Activated T-cell treated with anti-CD3 and anti-CD28 coated beads, Interleukin-2, amount 50 U/mL, for 72 hours (primary cell): ENCODE measurements around the gene TRIM77. TPM values are rescaled to one million over a fixed set of nuclear protein-coding genes. Genes with fewer than 3 reads are reported as not detected.
"Not testable (repeated sequence)": the region's sequence is repeated elsewhere in the genome, so short reads cannot be mapped to it uniquely, and the experiment has no call there.

Experiments
- ATAC-seq, 2 donors: fragments of 150-1000 bp; cut with Tn5 transposase; replicated peaks in 1 of 2; 2 replicates each; pipeline ENCODE4 v1.10.0; 2021; ENCODE audit warnings: moderate library complexity in 2 of 2, mild to moderate bottlenecking in 1 of 2
- DNase-seq, 2 donors: peaks; one replicate each; pipeline ENCODE4 v3.0.0; 2021 to 2022; ENCODE audit warnings: mixed read lengths in 1 of 2
- H3K27ac Mint-ChIP-seq: one replicate; pipeline ENCODE4 v1.8.0; 2022; ENCODE audit warnings: mild to moderate bottlenecking, moderate library complexity, mixed read lengths
- H3K27me3 Mint-ChIP-seq: one replicate; pipeline ENCODE4 v1.8.0; 2022; ENCODE audit warnings: low read depth, mixed read lengths
- H3K36me3 Mint-ChIP-seq, 2 donors: one replicate each; pipeline ENCODE4 v1.8.0; 2022; ENCODE audit warnings: mixed read lengths in 2 of 2, mild to moderate bottlenecking in 1 of 2; ENCODE audit not compliant: insufficient read depth in 2 of 2
- H3K4me1 Mint-ChIP-seq: one replicate; pipeline ENCODE4 v1.8.0; 2022; ENCODE audit warnings: low read depth, mixed read lengths
- H3K4me3 Mint-ChIP-seq, 2 donors: one replicate each; pipeline ENCODE4 v1.8.0; 2022; ENCODE audit warnings: mild to moderate bottlenecking in 2 of 2, mixed read lengths in 2 of 2, moderate library complexity in 2 of 2
- H3K9me3 Mint-ChIP-seq, 2 donors: one replicate each; pipeline ENCODE4 v1.8.0; 2022; ENCODE audit warnings: mixed read lengths in 2 of 2
- total RNA-seq, 2 donors: library from RNA; stranded (reverse); gene quantifications; one replicate each; pipeline ENCODE4 v1.2.3, GENCODE V29; 2022

Gene TRIM77
- total RNA-seq, 2 donors from 2014 or later = not detected

DNA sequence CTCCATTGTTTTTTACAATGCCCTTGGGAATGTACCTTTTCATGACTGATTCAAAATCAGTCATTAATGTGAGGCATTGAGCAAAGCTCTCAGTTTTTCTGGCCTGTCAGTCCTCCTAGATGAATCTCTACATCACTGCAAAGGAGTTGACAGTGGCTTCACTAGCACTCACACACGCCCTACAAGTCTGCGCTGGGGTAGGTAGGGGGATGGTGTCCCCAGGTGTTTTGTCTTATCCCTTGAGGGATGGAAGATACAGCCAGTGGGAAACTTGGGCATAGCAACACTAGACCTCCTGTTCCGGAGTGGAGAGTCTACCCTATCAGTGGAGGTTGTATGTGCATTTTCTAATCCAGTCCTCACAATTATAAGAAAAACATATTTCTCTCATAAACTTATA, 27.0 kb downstream of the TRIM77 start:
- Mint-ChIP-seq H3K27me3 (no peaks in the 10 kb centered on the region), H3K4me1 (no peaks in the 10 kb centered on the region), H3K9me3 (peaks cover 0 to 1% of the 10 kb centered on the region in 2 donors), H3K36me3 (no peaks in the 10 kb centered on the region), H3K4me3 (no peak overlapping the region), H3K27ac (no peak overlapping the region)
- ATAC-seq = no peak
- no peak for DNase-seq

DNA sequence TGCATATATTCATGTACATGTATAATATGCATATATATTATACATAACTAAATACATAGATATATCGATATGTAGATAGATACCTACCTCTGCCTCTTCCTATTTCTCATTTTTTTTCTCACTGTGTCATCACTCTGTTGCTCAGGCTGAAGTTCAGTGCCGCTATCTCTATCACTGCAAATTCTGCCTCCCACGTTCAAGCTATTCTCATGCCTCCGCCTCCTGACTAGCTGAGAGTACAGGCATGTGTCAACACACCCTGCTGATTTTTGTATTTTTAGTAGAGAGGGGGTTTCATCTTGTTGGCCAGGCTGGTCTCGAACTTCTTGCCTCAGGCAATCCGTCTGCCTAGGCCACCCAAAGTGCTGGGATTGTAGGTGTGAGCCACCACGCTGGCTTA, 31.3 kb downstream of the TRIM77 start:
- H3K4me3 Mint-ChIP-seq, H3K27ac Mint-ChIP-seq, H3K36me3 Mint-ChIP-seq, DNase-seq, H3K27me3 Mint-ChIP-seq, H3K9me3 Mint-ChIP-seq, H3K4me1 Mint-ChIP-seq, ATAC-seq: not testable (repeated sequence)

DNA sequence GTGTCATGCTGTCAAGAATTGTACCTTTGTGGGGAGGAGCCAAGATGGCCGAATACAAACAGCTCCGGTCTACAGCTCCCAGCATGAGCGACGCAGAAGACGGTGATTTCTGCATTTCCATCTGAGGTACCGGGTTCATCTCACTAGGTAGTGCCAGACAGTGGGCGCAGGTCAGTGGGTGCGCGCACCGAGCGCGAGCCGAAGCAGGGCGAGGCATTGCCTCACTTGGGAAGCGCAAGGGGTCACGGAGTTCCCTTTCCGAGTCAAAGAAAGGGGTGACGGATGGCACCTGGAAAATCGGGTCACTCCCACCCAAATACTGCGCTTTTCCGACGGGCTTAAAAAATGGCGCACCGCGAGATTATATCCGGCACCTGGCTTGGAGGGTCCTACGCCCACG, 34.1 kb downstream of the TRIM77 start:
- ATAC-seq, H3K27me3 Mint-ChIP-seq, H3K9me3 Mint-ChIP-seq, H3K4me1 Mint-ChIP-seq, H3K4me3 Mint-ChIP-seq, H3K36me3 Mint-ChIP-seq, H3K27ac Mint-ChIP-seq, DNase-seq: not testable (repeated sequence)

DNA sequence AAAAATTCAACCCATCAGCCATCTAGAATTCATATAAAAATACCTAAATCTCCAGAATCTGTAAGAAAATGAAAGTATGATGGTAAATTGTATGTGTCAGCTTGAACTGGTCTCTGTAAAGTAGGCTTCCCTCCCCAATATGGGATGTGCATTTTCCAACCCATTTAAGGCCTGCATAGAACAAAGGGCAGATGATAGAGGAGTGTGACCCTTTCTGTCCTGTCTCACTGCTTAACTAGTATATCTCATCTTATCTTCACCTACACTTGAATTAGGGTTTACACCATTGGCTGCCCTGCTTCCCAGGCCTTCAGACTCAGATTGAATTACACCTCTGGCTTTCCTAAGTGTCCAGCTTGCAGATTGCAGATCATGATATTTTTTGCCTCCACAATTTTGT, 40.7 kb downstream of the TRIM77 start:
- H3K27me3 Mint-ChIP-seq, DNase-seq, H3K27ac Mint-ChIP-seq, H3K4me3 Mint-ChIP-seq, H3K36me3 Mint-ChIP-seq, H3K4me1 Mint-ChIP-seq, ATAC-seq, H3K9me3 Mint-ChIP-seq: not testable (repeated sequence)

Other genes starting within 250 kb of the TRIM77 start
- not detected for gene NOX4, start 218.9 kb upstream of the TRIM77 start, total RNA-seq
- gene TRIM49, start 98.3 kb downstream of the TRIM77 start, total RNA-seq = not detected
- not detected for gene TRIM64B, start 168.2 kb downstream of the TRIM77 start, total RNA-seq
- not detected for gene TRIM49D1, start 211.9 kb downstream of the TRIM77 start, total RNA-seq
- not detected for gene TRIM49D2, start 213.8 kb downstream of the TRIM77 start, total RNA-seq